Lower lobe of right lung (tissue), 2 donors: ENCODE measurements around the gene PNPLA7. TPM values are rescaled to one million over a fixed set of nuclear protein-coding genes. Genes with fewer than 3 reads are reported as not detected.
A peak's percentile ranks its signal among the peaks of the same experiment; 100 is the strongest.

Experiments used
- ATAC-seq, 2 donors: fragments of 200-7000 bp; cut with Tn5 transposase; one replicate each; pipeline ENCODE4 v1.9.1; 2020 to 2022; ENCODE audit warnings: mild to moderate bottlenecking in 2 of 2, moderate library complexity in 2 of 2
- DNase-seq: peaks from one replicate; pipeline ENCODE4 v3.0.0-alpha.2; 2020
- H3K27ac ChIP-seq: fragments of 200-600 bp; one replicate; pipeline ENCODE4 v1.8.0; 2022
- H3K27me3 ChIP-seq: fragments of 200-600 bp; one replicate; pipeline ENCODE4 v1.8.0; 2022; ENCODE audit warnings: low read depth
- H3K36me3 ChIP-seq: fragments of 200-600 bp; one replicate; pipeline ENCODE4 v1.8.0; 2022; ENCODE audit warnings: mild to moderate bottlenecking
- H3K4me1 ChIP-seq: fragments of 200-600 bp; one replicate; pipeline ENCODE4 v1.8.0; 2022
- H3K4me3 ChIP-seq: fragments of 200-600 bp; one replicate; pipeline ENCODE4 v1.8.0; 2022; ENCODE audit warnings: mild to moderate bottlenecking
- H3K9me3 ChIP-seq: fragments of 200-600 bp; one replicate; pipeline ENCODE4 v1.8.0; 2022
- intact Hi-C: fragments of 100-400 bp; cut with DNase I; formaldehyde crosslinking; loops from one replicate; pipeline ENCODE4 v1.11.0; 2022
- total RNA-seq: library from RNA; stranded (reverse); fragmentation: NEBNext Ultra II Directional; extraction: Animal tissue kit (Norgen Biotek cat#: 25700); gene quantifications from one replicate; pipeline ENCODE4 v1.2.1, GENCODE V29; 2021
- TF ChIP-seq, protein P1 (sequence below): fragments of 200-600 bp; IDR thresholded peaks from one replicate; pipeline ENCODE4 v1.8.0; 2022; ENCODE audit warnings: antibody characterized with exemption, mild to moderate bottlenecking
- donor health status: DM: no; HTN: yes; CAD: no; lungs with severe emphysema.

Gene PNPLA7
- total RNA-seq, 1 donor from 2014 or later: 12.2 TPM

DNA sequence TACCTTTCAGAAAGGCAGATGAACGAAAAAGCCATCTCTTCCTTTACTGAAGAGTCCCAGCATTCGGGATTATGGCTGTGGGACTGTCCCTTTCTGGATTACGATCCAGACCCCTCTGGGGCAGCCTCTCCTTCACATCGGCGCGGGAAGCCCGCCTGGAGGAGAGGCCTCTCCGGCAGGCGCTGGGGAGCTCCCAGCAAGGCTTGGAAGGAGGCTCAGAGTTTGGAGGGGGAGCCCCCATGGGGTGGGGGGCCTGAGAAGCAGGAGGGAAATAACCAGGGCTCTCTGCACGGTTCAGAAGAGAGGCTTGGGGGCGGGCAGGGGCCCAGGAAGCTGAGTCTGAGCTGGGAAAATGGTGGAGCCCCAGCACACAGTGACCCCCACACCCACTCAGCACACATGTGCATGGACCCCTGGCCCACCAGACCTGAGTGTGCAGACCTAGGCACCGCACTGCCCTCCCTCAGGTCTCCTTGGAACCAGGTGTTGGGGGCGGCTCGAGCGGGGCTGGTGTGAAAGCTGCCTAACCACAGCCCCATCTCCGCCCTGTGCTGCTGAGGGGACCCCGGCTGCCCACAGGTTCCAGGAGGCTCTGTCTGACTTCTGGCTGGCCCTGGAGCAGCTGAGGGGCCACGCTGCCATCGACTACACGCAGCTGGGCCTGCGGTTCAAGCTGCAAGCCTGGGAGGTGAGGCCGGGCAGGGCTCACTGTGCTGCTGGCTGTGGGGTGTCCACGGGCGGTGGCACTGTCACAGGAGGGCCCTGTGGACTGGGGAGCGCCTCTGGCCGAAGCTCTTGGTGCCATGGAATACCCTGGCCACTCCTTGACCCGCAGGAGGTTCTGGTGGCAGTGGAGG, 122.5 kb downstream of the PNPLA7 start:
- H3K27me3 ChIP-seq: no peaks in the 10 kb centered on the region
- H3K9me3 ChIP-seq: no peaks in the 10 kb centered on the region
- no peaks in the 10 kb centered on the region for H3K36me3 ChIP-seq
- peaks cover 10% of the 10 kb centered on the region for H3K4me1 ChIP-seq
- TF ChIP-seq, protein P1, sequence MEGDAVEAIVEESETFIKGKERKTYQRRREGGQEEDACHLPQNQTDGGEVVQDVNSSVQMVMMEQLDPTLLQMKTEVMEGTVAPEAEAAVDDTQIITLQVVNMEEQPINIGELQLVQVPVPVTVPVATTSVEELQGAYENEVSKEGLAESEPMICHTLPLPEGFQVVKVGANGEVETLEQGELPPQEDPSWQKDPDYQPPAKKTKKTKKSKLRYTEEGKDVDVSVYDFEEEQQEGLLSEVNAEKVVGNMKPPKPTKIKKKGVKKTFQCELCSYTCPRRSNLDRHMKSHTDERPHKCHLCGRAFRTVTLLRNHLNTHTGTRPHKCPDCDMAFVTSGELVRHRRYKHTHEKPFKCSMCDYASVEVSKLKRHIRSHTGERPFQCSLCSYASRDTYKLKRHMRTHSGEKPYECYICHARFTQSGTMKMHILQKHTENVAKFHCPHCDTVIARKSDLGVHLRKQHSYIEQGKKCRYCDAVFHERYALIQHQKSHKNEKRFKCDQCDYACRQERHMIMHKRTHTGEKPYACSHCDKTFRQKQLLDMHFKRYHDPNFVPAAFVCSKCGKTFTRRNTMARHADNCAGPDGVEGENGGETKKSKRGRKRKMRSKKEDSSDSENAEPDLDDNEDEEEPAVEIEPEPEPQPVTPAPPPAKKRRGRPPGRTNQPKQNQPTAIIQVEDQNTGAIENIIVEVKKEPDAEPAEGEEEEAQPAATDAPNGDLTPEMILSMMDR: no peak
- DNase-seq: peak; percentile 40
- H3K4me3 ChIP-seq: no peak overlapping the region
- no peak for ATAC-seq
- H3K27ac ChIP-seq: no peak overlapping the region
- intact Hi-C loops: no loop called here

DNA sequence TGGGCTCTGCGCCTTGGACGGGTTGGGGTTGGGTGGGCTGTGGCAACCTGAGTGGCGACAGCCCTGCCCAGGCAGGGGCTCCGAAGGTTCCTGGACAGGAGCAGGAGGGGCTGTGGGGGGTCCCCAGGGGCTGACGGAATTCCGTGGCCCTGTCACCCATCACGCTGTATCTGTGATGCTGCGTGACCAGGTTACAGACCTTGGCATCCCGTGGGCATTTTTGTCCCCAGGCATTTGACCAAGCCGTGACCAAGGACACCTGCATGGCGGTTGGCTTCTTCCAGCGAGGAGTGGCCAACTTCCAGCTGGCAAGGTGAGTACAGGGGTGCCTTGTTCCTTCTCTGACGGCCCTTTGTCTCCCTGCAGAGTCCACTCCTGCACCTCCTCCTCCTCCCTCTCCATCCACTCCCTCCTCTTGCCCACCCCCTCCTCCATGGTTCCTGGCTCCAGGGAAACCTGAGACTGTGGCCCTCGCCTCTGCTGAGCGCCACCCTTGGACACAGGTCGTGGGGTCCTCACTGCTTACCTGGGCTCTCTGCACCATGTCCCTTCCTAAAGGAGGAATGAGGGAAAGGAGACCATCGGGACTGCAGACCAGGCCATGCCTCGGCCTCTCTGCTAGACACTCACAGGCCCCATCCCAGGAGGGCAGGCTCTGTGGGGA, 124.1 kb downstream of the PNPLA7 start:
- Histone ChIP-seq H3K4me3 (no peak overlapping the region), H3K27ac (no peak overlapping the region), H3K9me3 (no peaks in the 10 kb centered on the region), H3K4me1 (peaks cover 22% of the 10 kb centered on the region), H3K27me3 (no peaks in the 10 kb centered on the region), H3K36me3 (no peaks in the 10 kb centered on the region)
- DNase-seq (peak; percentile 39), ATAC-seq (no peak)
- TF ChIP-seq, protein P1: no peak
- intact Hi-C loops: no loop called here

DNA sequence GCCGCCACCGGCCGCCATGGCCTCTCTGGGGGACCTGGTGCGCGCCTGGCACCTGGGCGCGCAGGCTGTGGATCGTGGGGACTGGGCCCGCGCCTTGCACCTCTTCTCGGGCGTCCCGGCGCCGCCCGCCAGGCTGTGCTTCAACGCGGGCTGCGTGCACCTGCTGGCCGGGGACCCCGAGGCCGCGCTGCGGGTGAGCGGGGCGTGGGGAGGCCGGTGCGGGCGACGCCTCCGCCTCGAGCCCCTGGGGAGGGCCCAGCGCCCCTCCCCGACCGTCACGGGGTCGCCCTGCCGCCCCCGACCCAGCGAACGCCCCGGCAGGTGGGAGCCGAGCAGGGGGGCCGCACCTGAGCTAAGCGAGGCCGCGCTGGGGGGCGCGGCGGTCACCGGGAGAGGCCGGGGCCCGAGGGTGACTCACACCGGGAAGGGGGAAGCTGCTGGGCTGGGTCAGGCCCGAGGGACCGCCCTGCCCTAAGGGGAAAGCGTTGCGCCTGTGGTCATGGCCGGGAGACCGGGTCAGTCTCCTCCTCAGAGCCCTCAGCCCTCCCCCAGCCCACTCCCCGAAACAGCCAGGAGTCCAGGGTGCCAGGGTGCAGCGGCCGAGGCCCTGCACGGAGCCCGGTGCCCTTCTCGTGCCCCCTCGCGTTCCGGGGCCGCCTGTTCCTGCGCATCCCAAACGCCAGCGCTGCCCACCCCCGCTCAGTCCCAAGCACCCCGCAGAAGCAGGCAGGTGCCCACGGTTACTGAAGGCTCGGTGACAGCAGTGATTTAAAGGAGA, 126.5 kb downstream of the PNPLA7 start:
- TF ChIP-seq, protein P1: peak; percentile 45
- DNase-seq (peak; percentile 75), ATAC-seq (peak; percentile 61 to 78)
- Histone ChIP-seq H3K27me3 (no peaks in the 10 kb centered on the region), H3K4me3 (peak overlapping the region; percentile 96), H3K9me3 (no peaks in the 10 kb centered on the region), H3K4me1 (peaks cover 22% of the 10 kb centered on the region), H3K36me3 (no peaks in the 10 kb centered on the region), H3K27ac (peak overlapping the region; percentile 77)
- intact Hi-C loops: no loop called here

DNA sequence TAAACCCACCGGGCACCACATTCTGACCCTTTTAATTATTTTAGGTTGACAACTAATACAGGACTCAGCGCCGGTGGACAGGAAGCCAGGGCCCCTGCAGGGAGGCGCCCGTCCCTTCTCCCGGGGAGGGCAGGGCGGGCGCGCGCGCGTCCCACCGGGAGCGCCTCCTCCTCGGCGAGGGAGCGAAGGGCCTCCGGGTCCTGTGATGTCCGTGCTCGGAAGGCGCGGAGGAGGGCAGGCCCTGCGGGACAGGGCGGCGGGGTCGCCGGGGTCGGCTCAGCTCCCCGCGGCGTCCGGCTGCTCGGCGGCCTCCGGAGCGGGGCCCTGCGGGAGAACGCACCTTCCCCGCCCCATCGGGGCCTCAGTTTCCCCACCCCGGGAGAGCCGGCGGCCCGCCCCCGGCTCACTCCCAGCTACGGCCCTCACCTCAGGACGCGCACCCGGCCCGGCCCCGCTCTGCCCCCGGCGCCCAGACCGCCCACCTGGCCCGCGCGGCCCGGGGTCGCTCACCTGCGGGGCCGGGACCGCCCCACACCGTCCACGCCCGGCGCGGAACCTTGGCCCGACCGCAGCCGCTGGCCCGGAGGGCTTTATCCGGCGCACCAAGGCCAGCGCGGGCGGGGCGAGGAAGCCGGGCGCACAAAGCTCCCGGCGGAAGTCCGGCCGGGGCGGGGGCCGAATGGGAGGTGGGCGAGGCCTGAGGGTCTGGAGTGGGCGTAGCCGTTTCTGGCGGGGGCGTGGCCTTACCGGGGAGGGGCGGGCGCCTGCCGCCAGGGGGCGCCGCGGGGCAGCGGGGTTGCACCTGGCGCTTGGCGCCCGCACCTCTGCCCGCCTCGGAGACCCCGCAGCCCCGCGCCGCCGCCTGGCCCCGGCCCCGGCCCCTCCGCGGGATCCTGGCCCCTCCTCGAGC, 127.3 kb downstream of the PNPLA7 start, which contains the start of the genes EXD3 and NOXA1:
TSS of gene EXD3 (minus strand) at position 559 of the 910 bp plus-strand sequence. CDS start 27,805 bp downstream, outside the sequence.
TSS of gene NOXA1 (plus strand) at position 790 of the 910 bp plus-strand sequence. CDS start 137 bp downstream, outside the sequence.
- ATAC-seq (peak; percentile 95 to 98), DNase-seq (peak; percentile 95)
- Histone ChIP-seq H3K36me3 (no peaks in the 10 kb centered on the region), H3K9me3 (no peaks in the 10 kb centered on the region), H3K4me3 (peak within 1 kb of the TSS; percentile 96), H3K27ac (peak within 1 kb of the TSS; percentile 77), H3K27me3 (no peaks in the 10 kb centered on the region), H3K4me1 (peaks cover 27% of the 10 kb centered on the region)
- TF ChIP-seq, protein P1: no peak
- intact Hi-C loops: no loop called here
